Activated naive CD4-positive, alpha-beta T cell treated with anti-CD3 and anti-CD28 coated beads, Interleukin-2, amount 10 ng/mL, durations not matched to agents 7 days and 5 days (primary cell): ENCODE results near the gene PLA2G4C.
"Not testable (repeated sequence)": the region's sequence is repeated elsewhere in the genome, so short reads cannot be mapped to it uniquely, and the experiment has no call there.

Experiments used
- CTCF ChIA-PET: fragments of 350-600 bp; sonication (Branson Sonifier 250); formaldehyde crosslinking; loops from one replicate; lab custom pipeline; 2021; ENCODE audit warnings: antibody characterized with exemption; lab: Charles Lee
- DNase-seq: peaks from one replicate; pipeline ENCODE4 v3.0.0-alpha.2; 2020
- H3K27ac Mint-ChIP-seq: one replicate; pipeline ENCODE4 v1.8.0; 2021; ENCODE audit warnings: mild to moderate bottlenecking, moderate library complexity, mixed read lengths
- H3K27me3 Mint-ChIP-seq: one replicate; pipeline ENCODE4 v1.8.0; 2021; ENCODE audit warnings: mild to moderate bottlenecking, mixed read lengths
- H3K36me3 Mint-ChIP-seq: one replicate; pipeline ENCODE4 v1.8.0; 2021; ENCODE audit warnings: mixed read lengths
- H3K4me1 Mint-ChIP-seq: one replicate; pipeline ENCODE4 v1.8.0; 2021; ENCODE audit warnings: mixed read lengths
- H3K4me3 Mint-ChIP-seq: one replicate; pipeline ENCODE4 v1.8.0; 2021; ENCODE audit warnings: mild to moderate bottlenecking, moderate library complexity, mixed read lengths
- H3K9me3 Mint-ChIP-seq: one replicate; pipeline ENCODE4 v1.8.0; 2021; ENCODE audit warnings: mixed read lengths

PLA2G4C gene

DNA sequence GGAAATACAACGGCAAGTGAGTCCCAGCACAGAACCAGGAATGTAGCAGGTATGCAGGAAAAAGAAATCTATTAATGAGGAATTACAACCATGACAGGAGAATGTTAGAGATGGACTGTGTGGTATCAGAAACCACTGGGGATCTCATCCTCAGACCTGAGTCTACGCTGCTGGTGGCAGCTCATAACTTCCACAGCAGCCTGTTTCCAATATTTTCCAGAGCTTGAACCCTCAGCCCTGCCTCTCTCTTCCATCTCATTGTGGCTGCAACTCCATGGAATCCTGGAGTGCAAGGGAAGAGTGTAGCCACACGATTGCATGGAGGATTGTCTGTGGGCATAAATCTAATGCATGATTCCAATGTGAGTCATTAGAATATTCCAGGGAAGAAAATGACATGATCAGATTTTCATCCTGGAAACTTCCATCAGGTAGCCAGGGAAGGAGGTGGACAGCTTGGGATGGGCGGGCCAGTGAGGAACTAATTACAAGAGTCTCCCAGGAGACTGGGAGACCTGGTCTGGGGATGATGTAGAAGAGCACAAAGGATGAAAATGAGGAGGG is 14.9 kb downstream of the PLA2G4C start:
- no peaks in the 10 kb centered on the region for H3K4me1 Mint-ChIP-seq
- CTCF ChIA-PET: interaction anchor here (1.4 kb wide), 1 partner anchor 12 kb away, joined by 6 read pairs; no protein-coding TSS in a partner anchor
- peaks cover 8% of the 10 kb centered on the region for H3K9me3 Mint-ChIP-seq
- H3K27me3 Mint-ChIP-seq: peaks cover 8% of the 10 kb centered on the region
- no peak overlapping the region for H3K4me3 Mint-ChIP-seq
- DNase-seq: no peak
- H3K36me3 Mint-ChIP-seq: no peaks in the 10 kb centered on the region
- H3K27ac Mint-ChIP-seq: no peak overlapping the region

DNA sequence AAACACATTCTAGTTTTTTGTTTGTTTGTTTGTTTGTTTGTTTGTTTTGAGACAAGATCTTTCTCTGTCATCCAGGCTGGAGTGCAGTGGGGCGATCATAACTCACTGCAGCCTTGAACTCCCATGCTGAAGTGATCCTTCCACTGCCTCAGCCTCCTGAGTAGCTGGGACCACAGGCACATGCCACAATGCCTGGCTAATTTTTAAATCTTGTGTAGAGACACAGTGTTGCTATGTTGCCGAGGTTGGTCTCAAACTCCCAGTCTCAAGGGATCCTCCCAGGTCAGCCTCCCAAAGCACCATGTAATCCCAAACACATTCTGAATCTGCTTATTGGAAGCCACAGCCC is 15.8 kb downstream of the PLA2G4C start:
- H3K4me3 Mint-ChIP-seq: no peak overlapping the region
- CTCF ChIA-PET: interaction anchor here (0.7 to 1.4 kb wide), 2 partner anchors 9 to 13 kb away, joined by 4 to 6 read pairs; no protein-coding TSS in a partner anchor
- no peak for DNase-seq
- no peaks in the 10 kb centered on the region for H3K4me1 Mint-ChIP-seq
- no peak overlapping the region for H3K27ac Mint-ChIP-seq
- H3K9me3 Mint-ChIP-seq: peaks cover 8% of the 10 kb centered on the region
- H3K27me3 Mint-ChIP-seq: peaks cover 9% of the 10 kb centered on the region
- no peaks in the 10 kb centered on the region for H3K36me3 Mint-ChIP-seq

DNA sequence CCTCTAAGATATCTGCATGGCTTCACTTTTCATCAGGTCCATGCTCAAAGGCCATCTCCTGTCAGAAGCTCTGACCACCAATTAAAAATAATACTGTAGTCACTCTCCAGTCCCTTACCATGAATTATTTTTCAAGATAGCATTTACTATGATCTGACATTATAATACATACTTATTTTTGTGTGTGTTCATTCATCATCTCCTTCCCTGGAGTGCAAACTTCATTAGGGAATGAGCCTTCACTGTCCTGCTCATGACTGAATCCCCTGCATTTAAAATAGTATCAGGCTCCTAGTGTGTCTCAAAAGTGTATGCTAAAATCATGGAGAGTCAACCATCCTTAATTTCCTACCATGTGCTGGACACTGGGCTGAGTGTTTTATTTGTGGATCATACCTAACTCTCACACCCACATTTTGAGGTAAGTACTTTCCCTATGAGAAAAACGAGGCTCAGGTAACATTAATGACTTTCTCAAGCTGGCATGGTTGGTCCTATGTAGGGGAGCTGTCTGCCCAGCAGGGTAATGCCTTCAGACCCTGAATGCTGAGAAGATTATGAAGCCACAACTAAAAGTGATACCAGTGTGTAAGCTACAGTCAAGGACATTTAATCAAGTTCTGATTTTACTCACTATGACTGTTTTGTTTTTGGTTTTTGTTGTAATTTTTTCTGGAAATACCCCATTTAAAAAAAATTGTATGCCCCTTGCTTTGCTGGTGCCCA is 16.3 kb downstream of the PLA2G4C start:
- CTCF ChIA-PET: interaction anchor here (0.7 to 1.4 kb wide), 2 partner anchors 9 to 14 kb away, joined by 4 to 6 read pairs; no protein-coding TSS in a partner anchor
- Mint-ChIP-seq H3K27ac (no peak overlapping the region), H3K4me1 (no peaks in the 10 kb centered on the region)

DNA sequence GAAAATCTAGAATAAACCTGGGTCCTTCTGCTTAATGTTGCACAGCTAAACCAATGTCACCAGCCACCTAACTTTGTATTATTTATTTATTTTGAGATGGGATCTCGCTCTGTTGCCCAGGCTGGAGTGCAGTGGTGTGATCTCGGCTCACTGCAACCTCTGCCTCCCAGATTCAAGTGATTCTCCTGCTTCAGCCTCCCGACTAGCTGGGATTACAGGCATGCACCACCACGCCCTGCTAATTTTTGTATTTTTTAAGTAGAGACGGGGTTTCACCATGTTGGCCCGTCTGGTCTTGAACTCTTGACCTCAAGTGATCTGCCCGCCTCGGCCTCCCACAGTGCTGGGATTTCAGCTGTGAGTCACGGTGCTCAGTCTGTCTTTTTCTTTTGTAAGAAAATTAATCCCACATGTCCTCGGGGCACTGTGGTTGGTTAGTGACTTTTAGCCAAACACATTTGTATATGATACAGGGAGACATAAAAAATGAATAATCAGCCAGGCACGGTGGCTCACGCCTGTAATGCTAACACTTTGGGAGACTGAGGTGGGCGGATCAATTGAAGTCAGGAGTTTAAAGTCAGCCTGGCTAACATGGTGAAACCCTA is 19.4 kb downstream of the PLA2G4C start:
- CTCF ChIA-PET: not testable (repeated sequence)

More for the DNA sequence above, 16.3 kb downstream of the PLA2G4C start:
- H3K4me3 Mint-ChIP-seq: no peak overlapping the region
- H3K27me3 Mint-ChIP-seq: peaks cover 9% of the 10 kb centered on the region
- no peaks in the 10 kb centered on the region for H3K36me3 Mint-ChIP-seq
- DNase-seq: no peak
- peaks cover 8% of the 10 kb centered on the region for H3K9me3 Mint-ChIP-seq

DNA sequence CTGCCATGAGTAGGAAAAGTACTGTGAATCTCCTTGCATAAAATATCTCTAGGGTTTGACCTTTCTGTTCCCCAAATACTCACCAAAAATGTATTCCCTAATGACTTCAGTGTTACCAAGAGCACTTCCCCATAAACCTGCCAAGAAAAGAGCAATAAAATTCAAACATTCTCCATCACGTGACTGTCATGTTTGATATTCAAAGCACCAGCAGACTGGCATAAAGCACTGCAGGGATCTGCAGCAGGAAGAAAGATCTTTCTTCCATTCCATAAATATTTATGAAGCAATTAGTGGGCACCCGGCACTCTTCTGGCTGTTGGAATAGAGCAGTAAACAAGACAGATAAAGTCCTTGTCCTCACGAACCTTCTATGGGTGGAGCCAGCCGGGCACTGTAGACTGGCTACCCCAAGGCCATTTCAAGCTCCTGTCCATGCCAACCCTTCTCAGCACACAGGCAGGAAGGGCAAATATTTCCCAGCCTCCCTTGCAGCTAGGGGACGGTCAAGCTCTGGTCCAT is 20.3 kb downstream of the PLA2G4C start:
- Mint-ChIP-seq H3K4me1 (no peaks in the 10 kb centered on the region), H3K9me3 (peaks cover 8% of the 10 kb centered on the region), H3K4me3 (no peak overlapping the region), H3K36me3 (no peaks in the 10 kb centered on the region), H3K27me3 (peaks cover 9% of the 10 kb centered on the region), H3K27ac (no peak overlapping the region)
- CTCF ChIA-PET: interaction anchor here (0.8 kb wide), 1 partner anchor 57 kb away, joined by 3 read pairs; no protein-coding TSS in a partner anchor
- DNase-seq: no peak

More for the DNA sequence above, 19.4 kb downstream of the PLA2G4C start:
- H3K9me3 Mint-ChIP-seq, DNase-seq, H3K27ac Mint-ChIP-seq, H3K27me3 Mint-ChIP-seq, H3K4me1 Mint-ChIP-seq, H3K4me3 Mint-ChIP-seq, H3K36me3 Mint-ChIP-seq: not testable (repeated sequence)

DNA sequence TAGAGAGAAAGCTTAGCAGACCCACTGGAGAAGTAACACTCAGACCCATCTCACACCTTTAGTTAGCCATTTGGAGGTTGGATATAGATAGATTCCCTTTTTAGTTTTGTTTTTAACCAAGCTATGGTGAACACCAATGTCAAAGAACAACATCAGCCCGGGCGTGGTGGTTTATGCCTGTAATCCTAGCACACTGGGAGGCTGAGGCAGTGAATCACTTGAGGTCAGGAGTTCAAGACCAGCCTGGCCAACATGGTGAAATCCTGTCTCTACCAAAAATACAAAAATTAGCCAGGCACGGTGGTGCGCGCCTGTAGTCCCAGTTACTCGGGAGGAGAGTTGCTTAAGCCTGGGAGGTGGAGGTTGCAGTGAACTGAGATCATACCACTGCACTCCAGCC is 21.6 kb downstream of the PLA2G4C start:
- DNase-seq, H3K27ac Mint-ChIP-seq, H3K4me3 Mint-ChIP-seq, H3K36me3 Mint-ChIP-seq, H3K27me3 Mint-ChIP-seq, H3K9me3 Mint-ChIP-seq, CTCF ChIA-PET, H3K4me1 Mint-ChIP-seq: not testable (repeated sequence)

DNA sequence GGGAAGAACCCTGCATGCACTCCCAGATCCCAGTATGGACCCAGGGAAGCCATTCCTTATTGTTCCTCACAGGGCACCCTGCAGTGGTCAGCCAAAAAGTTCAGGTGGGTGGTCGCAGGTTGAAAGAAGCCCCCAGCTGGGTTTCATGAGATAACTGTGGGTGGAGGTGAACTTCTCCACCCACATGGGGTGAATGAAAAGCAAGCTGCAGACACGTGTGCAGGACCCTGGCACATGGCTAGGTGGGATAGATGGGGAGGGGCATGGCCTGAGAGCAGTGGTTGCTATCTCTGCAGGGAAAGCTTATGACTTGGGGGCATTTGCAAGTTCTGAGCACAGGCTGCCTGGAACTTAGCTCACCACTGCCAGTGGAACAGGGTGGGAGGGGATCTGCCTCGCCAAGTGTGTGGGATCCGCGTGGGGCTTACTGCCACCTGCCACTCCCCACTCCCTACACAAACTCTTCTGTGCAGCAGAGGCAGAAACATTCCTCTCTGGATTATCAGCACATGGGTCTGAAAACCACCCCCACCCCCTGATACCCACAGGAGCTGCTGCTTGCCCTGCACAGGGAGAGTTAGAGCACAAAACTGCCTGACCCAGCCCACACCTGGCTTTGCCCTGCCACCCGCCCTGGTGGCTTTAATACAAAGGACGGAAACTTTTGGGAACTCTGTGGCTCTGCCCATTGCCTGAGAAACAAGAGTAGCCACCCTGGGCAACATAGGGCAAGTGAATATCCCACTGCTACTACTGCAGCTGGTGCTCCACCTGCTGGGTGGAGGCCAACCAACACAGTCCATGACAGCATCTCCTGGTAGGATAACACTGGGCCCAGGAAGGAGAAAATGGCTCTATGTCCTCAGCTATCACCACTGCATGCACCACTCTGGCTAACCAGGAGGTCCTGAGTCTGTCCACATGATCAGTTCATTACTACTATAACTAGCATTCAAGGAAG is 24.4 kb downstream of the PLA2G4C start:
- CTCF ChIA-PET: interaction anchor here (1.4 to 1.7 kb wide), 2 partner anchors 22 to 66 kb away, joined by 4 to 5 read pairs; no protein-coding TSS in a partner anchor
- H3K4me3 Mint-ChIP-seq: no peak overlapping the region
- no peaks in the 10 kb centered on the region for H3K36me3 Mint-ChIP-seq

DNA sequence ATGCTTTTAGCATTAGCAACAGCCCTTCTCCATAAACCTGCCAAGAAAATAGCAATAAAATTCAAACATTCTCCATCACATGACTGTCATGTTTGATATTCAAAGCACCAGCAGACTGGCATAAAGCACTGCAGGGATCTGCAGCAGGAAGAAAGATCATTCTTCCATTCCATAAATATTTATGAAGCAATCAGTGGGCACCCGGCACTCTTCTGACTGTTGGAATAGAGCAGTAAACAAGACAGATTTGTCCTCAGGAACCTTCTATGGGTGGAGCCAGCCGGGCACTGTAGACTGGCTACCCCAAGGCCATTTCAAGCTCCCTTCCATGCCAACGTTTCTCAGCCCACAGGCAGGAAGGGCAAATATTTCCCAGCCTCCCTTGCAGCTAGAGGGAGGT is 25.5 kb downstream of the PLA2G4C start:
- Mint-ChIP-seq H3K9me3 (no peaks in the 10 kb centered on the region), H3K27me3 (no peaks in the 10 kb centered on the region), H3K27ac (no peak overlapping the region), H3K4me3 (no peak overlapping the region), H3K36me3 (no peaks in the 10 kb centered on the region), H3K4me1 (no peaks in the 10 kb centered on the region)
- CTCF ChIA-PET: interaction anchor here (1.7 kb wide), 1 partner anchor 67 kb away, joined by 5 read pairs; no protein-coding TSS in a partner anchor
- DNase-seq: no peak

More for the DNA sequence above, 24.4 kb downstream of the PLA2G4C start:
- Mint-ChIP-seq H3K27me3 (peaks cover 3% of the 10 kb centered on the region), H3K4me1 (no peaks in the 10 kb centered on the region), H3K9me3 (no peaks in the 10 kb centered on the region), H3K27ac (no peak overlapping the region)
- DNase-seq: no peak

DNA sequence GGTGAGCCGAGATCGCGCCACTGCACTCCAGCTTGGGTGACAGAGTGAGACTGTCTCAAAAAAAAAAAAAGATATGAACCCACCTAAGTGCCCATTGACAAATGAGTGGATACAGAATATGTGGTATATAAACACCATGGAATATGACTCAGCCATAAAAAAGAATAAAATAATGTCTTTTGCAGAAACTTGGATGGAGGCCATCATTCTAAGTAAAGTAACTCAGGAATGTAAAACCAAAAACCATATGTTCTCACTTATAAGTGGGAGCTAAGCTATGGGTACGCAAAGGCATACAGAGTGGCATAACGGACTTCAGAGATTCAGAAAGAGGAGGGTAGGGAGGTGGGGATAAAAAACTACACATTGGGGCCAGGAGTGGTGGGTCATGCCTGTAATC is 29.5 kb downstream of the PLA2G4C start:
- Mint-ChIP-seq H3K36me3 (no peaks in the 10 kb centered on the region), H3K27ac (no peak overlapping the region), H3K27me3 (no peaks in the 10 kb centered on the region), H3K4me3 (no peak overlapping the region), H3K9me3 (no peaks in the 10 kb centered on the region), H3K4me1 (no peaks in the 10 kb centered on the region)
- CTCF ChIA-PET: interaction anchor here (0.7 kb wide), 1 partner anchor 22 kb away, joined by 3 read pairs; no protein-coding TSS in a partner anchor
- no peak for DNase-seq

DNA sequence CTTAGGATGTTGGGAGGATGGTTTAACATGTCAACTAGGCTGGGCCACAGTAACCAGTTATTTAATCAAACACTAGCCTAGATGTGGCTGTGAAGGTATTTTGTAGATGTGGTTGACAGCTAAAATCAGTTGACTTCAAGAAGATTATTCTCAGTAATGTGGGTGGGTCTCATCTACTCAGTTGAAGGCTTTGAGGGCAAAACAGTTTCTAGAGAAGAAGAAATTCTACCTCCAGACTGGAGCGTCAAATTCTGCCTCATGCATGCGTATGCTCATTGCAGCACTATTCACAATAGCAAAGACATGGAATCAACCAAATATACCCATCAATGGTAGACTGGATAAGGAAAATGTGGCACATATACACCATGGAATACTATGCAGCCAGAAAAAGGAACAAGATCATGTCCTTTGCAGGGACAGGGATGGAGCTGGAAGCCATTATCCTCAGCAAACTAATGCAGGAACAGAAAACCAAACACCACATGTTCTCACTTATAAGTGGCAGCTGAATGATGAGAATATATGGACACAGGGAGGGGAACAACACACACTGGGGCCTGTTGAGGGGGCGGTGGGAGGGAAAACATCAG is 40.3 kb downstream of the PLA2G4C start:
- not testable (repeated sequence) for H3K27me3 Mint-ChIP-seq, H3K4me3 Mint-ChIP-seq, H3K27ac Mint-ChIP-seq, H3K9me3 Mint-ChIP-seq, H3K4me1 Mint-ChIP-seq, DNase-seq, H3K36me3 Mint-ChIP-seq
- CTCF ChIA-PET: interaction anchor here (1.2 kb wide), 1 partner anchor 23 kb away, joined by 3 read pairs; no protein-coding TSS in a partner anchor

DNA sequence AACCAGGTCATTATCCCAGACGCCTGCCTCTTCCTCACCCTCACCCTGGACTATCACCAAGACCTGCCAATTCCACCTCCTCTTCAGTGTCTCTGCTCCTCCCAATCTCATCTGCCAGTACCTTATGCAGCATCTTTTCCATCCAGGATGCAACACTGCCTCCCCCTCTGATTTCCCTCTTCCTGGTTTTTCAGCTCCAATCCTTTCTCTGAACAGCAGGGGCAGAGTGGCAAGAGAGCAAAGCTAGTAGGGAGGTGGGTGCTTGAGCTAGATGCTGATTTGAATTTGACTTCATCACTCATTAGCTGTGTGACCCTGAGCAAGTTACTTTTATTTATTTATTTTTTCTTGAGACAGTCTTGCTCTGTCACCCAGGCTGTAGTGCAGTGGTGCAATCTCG is 41.2 kb downstream of the PLA2G4C start:
- no peak for DNase-seq
- no peak overlapping the region for H3K27ac Mint-ChIP-seq
- H3K9me3 Mint-ChIP-seq: no peaks in the 10 kb centered on the region
- CTCF ChIA-PET: interaction anchor here (1.2 kb wide), 1 partner anchor 22 kb away, joined by 3 read pairs; no protein-coding TSS in a partner anchor
- no peak overlapping the region for H3K4me3 Mint-ChIP-seq
- no peaks in the 10 kb centered on the region for H3K27me3 Mint-ChIP-seq
- no peaks in the 10 kb centered on the region for H3K36me3 Mint-ChIP-seq
- H3K4me1 Mint-ChIP-seq: no peaks in the 10 kb centered on the region

DNA sequence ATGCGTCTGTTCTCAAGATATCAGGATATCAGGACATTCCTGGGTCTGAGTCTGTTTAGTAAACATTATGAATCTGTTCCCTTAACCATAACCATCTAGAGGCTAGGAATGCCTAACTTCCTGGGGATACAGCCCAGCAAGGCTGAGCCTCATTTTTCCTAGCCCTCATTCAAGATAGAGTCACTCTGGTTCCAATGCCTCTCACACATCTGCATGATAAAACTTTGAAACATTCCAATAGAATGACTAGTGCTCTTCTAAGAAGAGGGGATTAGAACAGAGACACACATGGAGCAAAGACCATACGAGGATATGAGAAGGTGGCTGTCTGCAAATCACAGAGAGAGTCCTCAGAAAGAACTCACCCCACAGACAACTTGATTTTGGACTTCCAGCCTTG is 46.1 kb downstream of the PLA2G4C start:
- no peak for DNase-seq
- Mint-ChIP-seq H3K4me3 (no peak overlapping the region), H3K27ac (no peak overlapping the region), H3K9me3 (no peaks in the 10 kb centered on the region), H3K36me3 (no peaks in the 10 kb centered on the region), H3K27me3 (peaks cover 9% of the 10 kb centered on the region), H3K4me1 (no peaks in the 10 kb centered on the region)
- CTCF ChIA-PET: no interaction called here
